ENCODE measurements around the gene GFOD1. TPM values are rescaled to one million over a fixed set of nuclear protein-coding genes. Genes with fewer than 3 reads are reported as not detected.
"Not testable (repeated sequence)": the region's sequence is repeated elsewhere in the genome, so short reads cannot be mapped to it uniquely, and the experiment has no call there.

The GFOD1 gene
- total RNA-seq, 1 donor from 2014 or later: 16.3 TPM

- ATAC-seq; DNase-seq (ENCODE audit: low spot score); intact Hi-C loops (cut with DNase I): not testable (repeated sequence)
Measured at GRCh38 chr6:13434135-13434775, 53.1 kb downstream of the GFOD1 start.

GRCh38 chr6:13433709-13434121, 53.7 kb downstream of the GFOD1 start:
- DNase-seq (ENCODE audit: low spot score) (no peak), ATAC-seq (no peak)
- intact Hi-C loops (cut with DNase I): no loop called here

GRCh38 chr6:13432526-13433184, 54.7 kb downstream of the GFOD1 start:
- peak; percentile 15 for ATAC-seq
- DNase-seq (ENCODE audit: low spot score): no peak
- intact Hi-C loops (cut with DNase I): no loop called here

- intact Hi-C loops (cut with DNase I): no loop called here
- DNase-seq (ENCODE audit: low spot score) (no peak), ATAC-seq (no peak)
Measured at GRCh38 chr6:13431861-13432465, 55.4 kb downstream of the GFOD1 start.

- intact Hi-C loops (cut with DNase I): no loop called here
- DNase-seq (ENCODE audit: low spot score): no peak
- no peak for ATAC-seq
Measured at GRCh38 chr6:13431059-13431656, 56.2 kb downstream of the GFOD1 start.

- intact Hi-C loops (cut with DNase I): no loop called here
- ATAC-seq (no peak), DNase-seq (ENCODE audit: low spot score) (no peak)
Measured at GRCh38 chr6:13429406-13429753, 58.0 kb downstream of the GFOD1 start.

- intact Hi-C loops (cut with DNase I): no loop called here
- ATAC-seq (peak; percentile 36), DNase-seq (ENCODE audit: low spot score) (no peak)
Measured at GRCh38 chr6:13428583-13429405, 58.6 kb downstream of the GFOD1 start.

- intact Hi-C loops (cut with DNase I): no loop called here
- ATAC-seq (peak; percentile 40), DNase-seq (ENCODE audit: low spot score) (no peak)
Measured at GRCh38 chr6:13427801-13428582, 59.4 kb downstream of the GFOD1 start.

GRCh38 chr6:13427316-13427715, 60.1 kb downstream of the GFOD1 start:
- intact Hi-C loops (cut with DNase I): no loop called here
- DNase-seq (ENCODE audit: low spot score) (no peak), ATAC-seq (no peak)

- DNase-seq (ENCODE audit: low spot score) (no peak), ATAC-seq (no peak)
- intact Hi-C loops (cut with DNase I): no loop called here
Measured at GRCh38 chr6:13425943-13426931, 61.2 kb downstream of the GFOD1 start.

GRCh38 chr6:13425270-13425873, 62.0 kb downstream of the GFOD1 start:
- intact Hi-C loops (cut with DNase I): no loop called here
- peak; percentile 33 for ATAC-seq
- no peak for DNase-seq (ENCODE audit: low spot score)

- DNase-seq (ENCODE audit: low spot score): no peak
- ATAC-seq: no peak
- intact Hi-C loops (cut with DNase I): no loop called here
Measured at GRCh38 chr6:13423252-13423651, 64.1 kb downstream of the GFOD1 start.

- DNase-seq (ENCODE audit: low spot score) (no peak), ATAC-seq (no peak)
- intact Hi-C loops (cut with DNase I): no loop called here
Measured at GRCh38 chr6:13422681-13423221, 64.6 kb downstream of the GFOD1 start.

- ATAC-seq: no peak
- intact Hi-C loops (cut with DNase I): no loop called here
- DNase-seq (ENCODE audit: low spot score): no peak
Measured at GRCh38 chr6:13421425-13422059, 65.9 kb downstream of the GFOD1 start.

- intact Hi-C loops (cut with DNase I): no loop called here
- no peak for DNase-seq (ENCODE audit: low spot score)
- no peak for ATAC-seq
Measured at GRCh38 chr6:13420269-13420668, 67.1 kb downstream of the GFOD1 start.

GRCh38 chr6:13419422-13420195, 67.8 kb downstream of the GFOD1 start:
- intact Hi-C loops (cut with DNase I): no loop called here
- DNase-seq (ENCODE audit: low spot score) (no peak), ATAC-seq (no peak)
